ENCODE results near the gene MAGI2. TPM values are rescaled to one million over a fixed set of nuclear protein-coding genes. Genes with fewer than 3 reads are reported as not detected.

MAGI2 gene
- total RNA-seq, 1 experiment from 2014 or later, result 0.34 TPM

- TF ChIP-seq EZH2 (IDR thresholded peaks at IDR 0.05; ENCODE audit: borderline replicate concordance, low read depth, low read length, poor library complexity, severe bottlenecking) (no peak), CTCF (conservative IDR thresholded peaks at IDR 0.05; ENCODE audit: low read depth, low read length) (no peak)
- peaks cover 17% of the 10 kb centered on the region for H3K4me1 ChIP-seq (ENCODE audit: insufficient read depth, low read length, poor library complexity, severe bottlenecking)
- no peak for DNase-seq (ENCODE audit: low spot score)
- H3K27me3 ChIP-seq (replicated peaks; ENCODE audit: insufficient read depth, low read depth, low read length, poor library complexity), result no peaks in the 10 kb centered on the region
- H3K36me3 ChIP-seq (ENCODE audit: insufficient read depth, low read length, poor library complexity, severe bottlenecking), result no peaks in the 10 kb centered on the region
- ChIA-PET POLR2A (ENCODE audit: low non-redundant PET) (no interaction called here), CTCF (no interaction called here)
- H3K4me3 ChIP-seq (ENCODE audit: low read depth, low read length, poor library complexity, severe bottlenecking), result no peak overlapping the region
- no peaks in the 10 kb centered on the region for H3K9me3 ChIP-seq (ENCODE audit: low read depth, low read length, poor library complexity, severe bottlenecking)
- intact Hi-C loops (cut with micrococcal nuclease; ENCODE audit: unreplicated experiment), result loop anchor here (5.0 kb wide), 1 partner anchor 46 kb away; no protein-coding TSS in a partner anchor
- no TSS peak for BruUV-seq (replicated peaks)
- no peak overlapping the region for H3K27ac ChIP-seq (ENCODE audit: low read depth, low read length, poor library complexity, severe bottlenecking)
These were observed 1287.6 kb downstream of the MAGI2 start for GRCh38 chr7:78165854-78166253.

GRCh38 chr7:78165454-78165853 is 1288.0 kb downstream of the MAGI2 start:
- H3K4me1 ChIP-seq (ENCODE audit: insufficient read depth, low read length, poor library complexity, severe bottlenecking), result peaks cover 17% of the 10 kb centered on the region
- no peak overlapping the region for H3K27ac ChIP-seq (ENCODE audit: low read depth, low read length, poor library complexity, severe bottlenecking)

GRCh38 chr7:78164459-78164858 is 1289.0 kb downstream of the MAGI2 start:
- no peaks in the 10 kb centered on the region for H3K36me3 ChIP-seq (ENCODE audit: insufficient read depth, low read length, poor library complexity, severe bottlenecking)
- no peak overlapping the region for H3K4me3 ChIP-seq (ENCODE audit: low read depth, low read length, poor library complexity, severe bottlenecking)
- H3K4me1 ChIP-seq (ENCODE audit: insufficient read depth, low read length, poor library complexity, severe bottlenecking), result peaks cover 17% of the 10 kb centered on the region
- no peaks in the 10 kb centered on the region for H3K27me3 ChIP-seq (replicated peaks; ENCODE audit: insufficient read depth, low read depth, low read length, poor library complexity)
- TF ChIP-seq CTCF (conservative IDR thresholded peaks at IDR 0.05; ENCODE audit: low read depth, low read length) (no peak), EZH2 (IDR thresholded peaks at IDR 0.05; ENCODE audit: borderline replicate concordance, low read depth, low read length, poor library complexity, severe bottlenecking) (no peak)
- POLR2A ChIA-PET (ENCODE audit: low non-redundant PET), result no interaction called here
- H3K9me3 ChIP-seq (ENCODE audit: low read depth, low read length, poor library complexity, severe bottlenecking), result no peaks in the 10 kb centered on the region
- peak; percentile 25 for DNase-seq (ENCODE audit: low spot score)
- no TSS peak for BruUV-seq (replicated peaks)
- intact Hi-C loops (cut with micrococcal nuclease; ENCODE audit: unreplicated experiment), result no loop called here
- no peak overlapping the region for H3K27ac ChIP-seq (ENCODE audit: low read depth, low read length, poor library complexity, severe bottlenecking)
- CTCF ChIA-PET, result no interaction called here

More at GRCh38 chr7:78165454-78165853, 1288.0 kb downstream of the MAGI2 start:
- intact Hi-C loops (cut with micrococcal nuclease; ENCODE audit: unreplicated experiment), result loop anchor here (5.0 kb wide), 1 partner anchor 47 kb away; no protein-coding TSS in a partner anchor
- Histone ChIP-seq H3K4me3 (ENCODE audit: low read depth, low read length, poor library complexity, severe bottlenecking) (no peak overlapping the region), H3K27me3 (replicated peaks; ENCODE audit: insufficient read depth, low read depth, low read length, poor library complexity) (no peaks in the 10 kb centered on the region), H3K36me3 (ENCODE audit: insufficient read depth, low read length, poor library complexity, severe bottlenecking) (no peaks in the 10 kb centered on the region), H3K9me3 (ENCODE audit: low read depth, low read length, poor library complexity, severe bottlenecking) (no peaks in the 10 kb centered on the region)
- DNase-seq (ENCODE audit: low spot score), result peak; percentile 75
- ChIA-PET POLR2A (ENCODE audit: low non-redundant PET) (no interaction called here), CTCF (no interaction called here)
- BruUV-seq (replicated peaks), result no TSS peak
- TF ChIP-seq EZH2 (IDR thresholded peaks at IDR 0.05; ENCODE audit: borderline replicate concordance, low read depth, low read length, poor library complexity, severe bottlenecking) (no peak), CTCF (conservative IDR thresholded peaks at IDR 0.05; ENCODE audit: low read depth, low read length) (no peak)

Data from A673 (cell line).